HEK293 (cell line): ENCODE measurements around the gene CFAP45.

Experiments used
- CTCF ChIA-PET: fragments of 350-600 bp; formaldehyde crosslinking; extraction: SDS; loops from one replicate; lab custom pipeline; 2021; ENCODE audit warnings: antibody characterized with exemption; lab: Yijun Ruan, JAX
- POLR2A ChIA-PET: fragments of 300-600 bp; formaldehyde crosslinking; extraction: SDS; loops from one replicate; lab custom pipeline; 2020; ENCODE audit warnings: antibody characterized with exemption, inconsistent platforms; lab: Yijun Ruan, JAX
- H3K27ac ChIP-seq: fragments of 200-500 bp; sonication (Bioruptor generic); 2 replicates; pipeline ENCODE4 v1.5.1; 2014; ENCODE audit warnings: low read depth, low read length, control low read depth, inconsistent platforms; ENCODE audit errors: extremely low read depth
- H3K36me3 ChIP-seq, 2 experiments: fragments of 200-500 bp in 1 of 2; sonication (Bioruptor generic) in 1 of 2; 1 replicate in 1 of 2; 2 replicates in 1 of 2; pipeline ENCODE4 v1.5.1; 2014 to 2017; ENCODE audit warnings: inconsistent platforms in 2 of 2, low read length in 2 of 2; ENCODE audit not compliant: control insufficient read depth in 2 of 2, insufficient read depth in 1 of 2
- H3K4me1 ChIP-seq: fragments of 200-500 bp; sonication (Bioruptor generic); 2 replicates; pipeline ENCODE4 v1.5.1; 2014; ENCODE audit warnings: mild to moderate bottlenecking, low read length, inconsistent platforms; ENCODE audit not compliant: control insufficient read depth, insufficient read depth
- H3K4me3 ChIP-seq: 2 replicates; pipeline ENCODE4 v1.5.1; 2011; ENCODE audit warnings: low read depth, mild to moderate bottlenecking, control low read depth, low read length, moderate library complexity
- H3K9me3 ChIP-seq: fragments of 200-500 bp; sonication (Bioruptor generic); 2 replicates; pipeline ENCODE4 v1.5.1; 2014; ENCODE audit warnings: low read depth, low read length, inconsistent platforms; ENCODE audit not compliant: control insufficient read depth, insufficient read depth
- BCL11B ChIP-seq: fragments of 450-650 bp; formaldehyde crosslinking; IDR thresholded peaks from 2 replicates; pipeline ENCODE4 v1.5.1; 2016; ENCODE audit warnings: low read depth, missing biosample characterization, missing genetic modification characterization
- HOXD13 ChIP-seq: sonication (generic); formaldehyde crosslinking; IDR thresholded peaks from 2 replicates; pipeline ENCODE4 v1.8.0; 2022; ENCODE audit warnings: missing genetic modification reagents, borderline replicate concordance
- INSM2 ChIP-seq: fragments of 450-650 bp; formaldehyde crosslinking; IDR thresholded peaks from 2 replicates; pipeline ENCODE4 v1.5.1; 2016; ENCODE audit warnings: missing biosample characterization, missing genetic modification characterization
- PRDM4 ChIP-seq: fragments of 450-650 bp; formaldehyde crosslinking; IDR thresholded peaks from 2 replicates; pipeline ENCODE4 v1.5.1; 2017; ENCODE audit warnings: missing biosample characterization, missing genetic modification characterization
- ZBTB10 ChIP-seq: fragments of 450-650 bp; formaldehyde crosslinking; IDR thresholded peaks from 2 replicates; pipeline ENCODE4 v1.5.1; 2016; ENCODE audit warnings: missing biosample characterization, missing genetic modification characterization
- ZBTB44 ChIP-seq: fragments of 450-650 bp; IDR thresholded peaks from 2 replicates; pipeline ENCODE4 v1.5.1; 2018; ENCODE audit warnings: missing biosample characterization, mild to moderate bottlenecking, missing genetic modification characterization
- ZNF138 ChIP-seq: fragments of 450-650 bp; formaldehyde crosslinking; IDR thresholded peaks from 2 replicates; pipeline ENCODE4 v1.5.1; 2016; ENCODE audit warnings: missing biosample characterization, missing genetic modification characterization, borderline replicate concordance
- ZNF175 ChIP-seq: fragments of 450-650 bp; formaldehyde crosslinking; IDR thresholded peaks from 2 replicates; pipeline ENCODE4 v1.5.1; 2016; ENCODE audit warnings: missing biosample characterization, missing genetic modification characterization
- ZNF274 ChIP-seq, 2 experiments: fragments of 200-500 bp in 1 of 2; fragments of 450-650 bp in 1 of 2; sonication (Bioruptor generic) in 1 of 2; formaldehyde crosslinking in 1 of 2; IDR thresholded peaks; 2 replicates each; pipeline versions ENCODE4 v1.5.1 to v1.6.1; 2014 to 2016; ENCODE audit warnings: borderline replicate concordance in 1 of 2, inconsistent platforms in 1 of 2, low read length in 1 of 2, missing biosample characterization in 1 of 2, missing genetic modification characterization in 1 of 2
- ZNF280D ChIP-seq: fragments of 450-650 bp; formaldehyde crosslinking; IDR thresholded peaks from 2 replicates; pipeline ENCODE4 v1.5.1; 2016; ENCODE audit warnings: missing biosample characterization, missing genetic modification characterization
- ZNF423 ChIP-seq: fragments of 450-650 bp; formaldehyde crosslinking; IDR thresholded peaks from 2 replicates; pipeline ENCODE4 v1.5.1; 2016; ENCODE audit warnings: missing biosample characterization, missing genetic modification characterization
- ZNF473 ChIP-seq: fragments of 450-650 bp; formaldehyde crosslinking; IDR thresholded peaks from 2 replicates; pipeline ENCODE4 v1.5.1; 2017; ENCODE audit warnings: missing biosample characterization, missing genetic modification characterization
- ZNF501 ChIP-seq: fragments of 450-650 bp; formaldehyde crosslinking; IDR thresholded peaks from 2 replicates; pipeline ENCODE4 v1.5.1; 2016; ENCODE audit warnings: missing biosample characterization, missing genetic modification characterization
- ZNF701 ChIP-seq: fragments of 450-650 bp; formaldehyde crosslinking; IDR thresholded peaks from 2 replicates; pipeline ENCODE4 v1.5.1; 2016; ENCODE audit warnings: missing biosample characterization, missing genetic modification characterization
- ZNF747 ChIP-seq: fragments of 450-650 bp; formaldehyde crosslinking; IDR thresholded peaks from 2 replicates; pipeline ENCODE4 v1.5.1; 2016; ENCODE audit warnings: missing biosample characterization, missing genetic modification characterization
- ZNF843 ChIP-seq: fragments of 450-650 bp; formaldehyde crosslinking; IDR thresholded peaks from 2 replicates; pipeline ENCODE4 v1.5.1; 2016; ENCODE audit warnings: missing biosample characterization, missing genetic modification characterization
- ZSCAN23 ChIP-seq: fragments of 450-650 bp; formaldehyde crosslinking; IDR thresholded peaks from 2 replicates; pipeline ENCODE4 v1.5.1; 2016; ENCODE audit warnings: missing biosample characterization, missing genetic modification characterization
- ZSCAN5A ChIP-seq: fragments of 450-650 bp; formaldehyde crosslinking; IDR thresholded peaks from 2 replicates; pipeline ENCODE4 v1.5.1; 2016; ENCODE audit warnings: missing biosample characterization, missing genetic modification characterization

CFAP45 gene

GRCh38 chr1:159896546-159896930 is 3.4 kb downstream of the CFAP45 start:
- ChIA-PET CTCF (interaction anchor here (1.3 to 13.2 kb wide), 3 partner anchors 95 to 111 kb away, joined by 4 to 415 read pairs (median 176); partner anchors contain the start of gene FCRL6), POLR2A (no interaction called here)
- TF ChIP-seq ZNF747 (tag by site-specific recombination) (no peak), ZNF280D (tag by site-specific recombination) (no peak), ZNF501 (no peak), ZNF274 (IDR thresholded peaks at IDR 0.05; ENCODE audit: low read length) (no peak), ZNF274 (tag by site-specific recombination; IDR thresholded peaks at IDR 0.05; ENCODE audit: borderline replicate concordance) (no peak), ZNF175 (tag by site-specific recombination) (no peak), ZNF138 (tag by site-specific recombination) (no peak), ZBTB10 (no peak), INSM2 (tag by site-specific recombination) (no peak)
- Histone ChIP-seq H3K27ac (no peak overlapping the region), H3K36me3 (no peaks in the 10 kb centered on the region), H3K9me3 (no peaks in the 10 kb centered on the region), H3K4me3 (no peak overlapping the region), H3K4me1 (no peaks in the 10 kb centered on the region)

- H3K4me3 ChIP-seq: no peak overlapping the region
- POLR2A ChIA-PET: interaction anchor here (0.6 to 1.7 kb wide), 2 partner anchors 9 to 28 kb away, joined by 3 to 6 read pairs; no protein-coding TSS in a partner anchor
- H3K27ac ChIP-seq: no peak overlapping the region
- CTCF ChIA-PET: interaction anchor here (0.8 to 13.2 kb wide), 4 partner anchors 32 to 111 kb away, joined by 3 to 415 read pairs (median 90); partner anchors contain the start of gene FCRL6
- no peaks in the 10 kb centered on the region for H3K36me3 ChIP-seq
- no peaks in the 10 kb centered on the region for H3K4me1 ChIP-seq
- H3K9me3 ChIP-seq: no peaks in the 10 kb centered on the region
- TF ChIP-seq ZBTB44 (tag by site-specific recombination) (no peak), HOXD13 (no peak), ZNF701 (tag by site-specific recombination) (no peak), PRDM4 (tag by site-specific recombination) (no peak), ZSCAN5A (tag by site-specific recombination) (no peak), ZNF423 (tag by site-specific recombination) (no peak), ZSCAN23 (tag by site-specific recombination) (no peak), ZNF473 (tag by site-specific recombination) (no peak), ZNF843 (tag by site-specific recombination) (no peak), BCL11B (tag by site-specific recombination) (no peak)
Observed at GRCh38 chr1:159895836-159896545, 4.0 kb downstream of the CFAP45 start.
